Sigmoid colon (tissue), 7 donors: ENCODE data around the gene RRBP1. TPM values are rescaled to one million over a fixed set of nuclear protein-coding genes. Genes with fewer than 3 reads are reported as not detected.

ENCODE experiments used
- DNase-seq: peaks from one replicate; pipeline ENCODE4 v3.0.0-alpha.2; 2019
- H3K27ac ChIP-seq, 4 donors: fragments of 200-600 bp; sonication (generic); one replicate each; pipeline ENCODE4 v1.5.1; 2016 to 2019; ENCODE audit warnings: mild to moderate bottlenecking in 1 of 4
- H3K27me3 ChIP-seq, 3 donors: fragments of 200-600 bp; sonication (generic); one replicate each; pipeline ENCODE4 v1.5.1; 2019; ENCODE audit warnings: mild to moderate bottlenecking in 1 of 3
- H3K36me3 ChIP-seq, 4 donors: fragments of 200-600 bp; sonication (generic); one replicate each; pipeline ENCODE4 v1.5.1; 2016 to 2019
- H3K4me1 ChIP-seq, 4 donors: fragments of 200-600 bp; sonication (generic); one replicate each; pipeline ENCODE4 v1.5.1; 2017 to 2019
- H3K4me3 ChIP-seq, 4 donors: fragments of 200-600 bp; sonication (generic); one replicate each; pipeline ENCODE4 v1.5.1; 2017 to 2019; ENCODE audit warnings: mild to moderate bottlenecking in 2 of 4, moderate library complexity in 1 of 4
- H3K9me3 ChIP-seq, 4 donors: fragments of 200-600 bp in 3 of 4; sonication (generic) in 3 of 4; one replicate each; pipeline versions ENCODE4 v1.5.1 to v1.6.1; 2013 to 2019
- EP300 ChIP-seq, 4 donors: sonication (generic); formaldehyde crosslinking; IDR thresholded peaks; one replicate each; pipeline ENCODE4 v1.6.1; 2017; ENCODE audit warnings: antibody characterized with exemption in 4 of 4
- POLR2A ChIP-seq, 2 donors: fragments of 450-650 bp; IDR thresholded peaks; one replicate each; pipeline ENCODE4 v1.6.1; 2016; ENCODE audit warnings: antibody characterized with exemption in 2 of 2, mild to moderate bottlenecking in 2 of 2, moderate library complexity in 2 of 2
- POLR2AphosphoS5 ChIP-seq, 4 donors: sonication (generic); formaldehyde crosslinking; IDR thresholded peaks; one replicate each; pipeline ENCODE4 v1.6.1; 2017; ENCODE audit warnings: antibody characterized with exemption in 4 of 4
- WGBS, 2 donors: extraction: QIAGEN DNeasy Blood & Tissue Kit; methylation state at CpG; one replicate each; pipeline ENCODE4 v1.1.7; 2013; 5-methylcytosine and 5-hydroxymethylcytosine counted together
- intact Hi-C: fragments of 100-400 bp; cut with DNase I; formaldehyde crosslinking; loops from one replicate; pipeline ENCODE4 v1.15.1; 2023
- polyA plus RNA-seq, 3 donors: library from polyadenylated mRNA; stranded (reverse); fragments of 200-250 nt; gene quantifications; one replicate each; pipeline ENCODE4 v1.2.3, GENCODE V29; 2013
- total RNA-seq, 4 donors: library from RNA; depleted of rRNA; stranded (reverse); fragments of >200 nt; gene quantifications; one replicate each; pipeline ENCODE4 v1.1.0, GENCODE V29; 2016
- TF ChIP-seq, protein P1 (sequence below), 4 experiments: fragments of 450-650 bp in 3 of 4; fragments of 200-600 bp in 1 of 4; IDR thresholded peaks; one replicate each; pipeline ENCODE4 v1.5.1; 2016 to 2019; ENCODE audit warnings: antibody characterized with exemption in 4 of 4, mild to moderate bottlenecking in 3 of 4, moderate library complexity in 2 of 4
- donor health status: healthy with polysubstance abuse.
- donor health status: Bipolar disorder and iron deficiency.
- donor health status: healthy.

Gene RRBP1
- total and polyA plus RNA-seq, 7 donors: 24.6 to 245 (median 35.3) TPM

DNA sequence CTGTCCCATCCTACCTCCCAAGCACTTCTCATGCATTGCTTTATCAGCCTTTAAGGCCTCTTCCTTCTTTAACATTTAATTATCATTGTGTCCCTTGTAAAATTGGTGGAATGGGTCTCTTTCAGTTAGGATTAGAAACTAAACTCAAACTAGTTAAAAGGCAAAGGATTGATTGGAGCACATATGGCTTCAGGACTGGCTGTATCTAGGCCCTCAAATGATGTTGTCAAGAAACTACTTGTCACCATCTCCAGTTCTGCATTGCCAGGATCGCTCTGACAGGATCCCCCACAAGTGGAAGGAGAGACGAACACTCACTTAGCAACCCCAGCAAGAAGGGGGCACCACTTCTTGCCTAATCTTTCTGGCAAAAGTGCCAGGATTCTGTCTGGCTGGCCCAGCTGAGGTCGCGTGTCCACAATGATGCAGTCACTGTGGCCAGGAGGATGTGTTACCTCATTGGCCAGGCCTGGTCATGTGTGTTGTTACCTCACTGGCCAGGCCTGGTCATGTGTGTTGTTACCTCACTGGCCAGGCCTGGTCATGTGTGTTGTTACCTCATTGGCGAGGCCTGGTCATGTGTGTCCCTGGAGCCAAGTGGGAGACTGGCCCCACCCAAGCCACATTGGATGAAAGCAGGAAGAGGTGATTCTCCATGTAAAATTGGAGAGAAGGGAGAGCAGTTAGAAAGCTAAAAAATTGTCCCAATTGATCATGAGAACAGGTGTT lies 22.7 kb upstream of the RRBP1 start:
- H3K4me1 ChIP-seq: no peaks in the 10 kb centered on the region
- TF ChIP-seq POLR2AphosphoS5 (IDR thresholded peaks at IDR 0.05) (no peak), EP300 (IDR thresholded peaks at IDR 0.05) (no peak)

DNA sequence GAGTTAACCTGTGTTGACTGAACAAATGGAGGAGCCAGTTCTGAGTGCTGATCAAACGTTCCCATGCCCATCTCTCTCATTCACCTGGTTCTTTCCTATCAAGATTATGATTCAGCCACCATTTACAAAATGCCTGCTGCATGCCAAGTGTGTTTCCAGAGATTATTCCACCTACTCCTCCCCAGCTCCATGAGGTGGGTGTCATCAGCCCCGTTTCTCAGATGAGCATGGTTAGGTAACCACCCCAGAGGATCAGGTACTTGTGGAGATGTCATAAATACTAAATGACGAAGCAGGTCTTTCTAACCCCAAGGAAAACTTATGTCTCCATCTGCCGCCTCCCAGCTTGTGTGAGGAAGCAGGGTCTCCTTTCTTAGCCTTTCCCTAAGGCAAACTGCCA lies 19.8 kb upstream of the RRBP1 start:
- Histone ChIP-seq H3K36me3 (no peaks in the 10 kb centered on the region), H3K27me3 (no peaks in the 10 kb centered on the region), H3K27ac (no peak overlapping the region), H3K4me1 (no peaks in the 10 kb centered on the region), H3K4me3 (no peak overlapping the region), H3K9me3 (no peaks in the 10 kb centered on the region)
- WGBS, 2 donors: 84 to 88% methylated on average over 4 of the region's 4 CpGs
- TF ChIP-seq POLR2A (IDR thresholded peaks at IDR 0.05) (no peak), POLR2AphosphoS5 (IDR thresholded peaks at IDR 0.05) (no peak), EP300 (IDR thresholded peaks at IDR 0.05) (no peak)
- TF ChIP-seq, protein P1, sequence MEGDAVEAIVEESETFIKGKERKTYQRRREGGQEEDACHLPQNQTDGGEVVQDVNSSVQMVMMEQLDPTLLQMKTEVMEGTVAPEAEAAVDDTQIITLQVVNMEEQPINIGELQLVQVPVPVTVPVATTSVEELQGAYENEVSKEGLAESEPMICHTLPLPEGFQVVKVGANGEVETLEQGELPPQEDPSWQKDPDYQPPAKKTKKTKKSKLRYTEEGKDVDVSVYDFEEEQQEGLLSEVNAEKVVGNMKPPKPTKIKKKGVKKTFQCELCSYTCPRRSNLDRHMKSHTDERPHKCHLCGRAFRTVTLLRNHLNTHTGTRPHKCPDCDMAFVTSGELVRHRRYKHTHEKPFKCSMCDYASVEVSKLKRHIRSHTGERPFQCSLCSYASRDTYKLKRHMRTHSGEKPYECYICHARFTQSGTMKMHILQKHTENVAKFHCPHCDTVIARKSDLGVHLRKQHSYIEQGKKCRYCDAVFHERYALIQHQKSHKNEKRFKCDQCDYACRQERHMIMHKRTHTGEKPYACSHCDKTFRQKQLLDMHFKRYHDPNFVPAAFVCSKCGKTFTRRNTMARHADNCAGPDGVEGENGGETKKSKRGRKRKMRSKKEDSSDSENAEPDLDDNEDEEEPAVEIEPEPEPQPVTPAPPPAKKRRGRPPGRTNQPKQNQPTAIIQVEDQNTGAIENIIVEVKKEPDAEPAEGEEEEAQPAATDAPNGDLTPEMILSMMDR (IDR thresholded peaks at IDR 0.05): no peak
- DNase-seq: no peak
- intact Hi-C loops: no loop called here

More for the DNA sequence above, 22.7 kb upstream of the RRBP1 start:
- no peaks in the 10 kb centered on the region for H3K27me3 ChIP-seq
- H3K4me3 ChIP-seq: no peak overlapping the region
- 99% methylated on average over 5 of the region's 5 CpGs for WGBS, 2 donors
- no peak overlapping the region for H3K27ac ChIP-seq
- H3K9me3 ChIP-seq: no peaks in the 10 kb centered on the region
- no peak for DNase-seq
- intact Hi-C loops: no loop called here
- H3K36me3 ChIP-seq: no peaks in the 10 kb centered on the region

DNA sequence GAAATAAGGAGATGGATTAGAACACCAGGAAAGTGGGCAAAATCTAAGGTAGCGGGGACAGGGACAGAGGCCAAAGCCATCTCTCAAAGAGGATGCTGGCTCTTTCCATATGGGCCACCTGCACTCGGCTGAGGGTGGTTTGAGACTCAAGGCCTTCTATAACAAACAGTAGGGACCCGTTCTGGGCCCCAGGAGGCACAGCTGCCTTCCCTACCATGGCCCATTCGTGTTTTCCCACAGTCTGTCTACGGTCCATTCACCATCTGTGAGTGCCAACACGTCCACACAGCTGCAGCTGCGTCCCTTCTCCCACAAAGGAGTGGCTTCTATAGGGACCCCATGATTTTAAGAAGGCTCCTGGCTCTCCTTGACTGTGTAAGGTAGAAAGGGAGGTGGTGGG lies 18.6 kb upstream of the RRBP1 start:
- no peaks in the 10 kb centered on the region for H3K27me3 ChIP-seq
- H3K36me3 ChIP-seq: no peaks in the 10 kb centered on the region
- intact Hi-C loops: no loop called here
- H3K4me3 ChIP-seq: no peak overlapping the region
- TF ChIP-seq POLR2A (IDR thresholded peaks at IDR 0.05) (no peak), EP300 (IDR thresholded peaks at IDR 0.05) (no peak), POLR2AphosphoS5 (IDR thresholded peaks at IDR 0.05) (no peak)
- TF ChIP-seq, protein P1 (IDR thresholded peaks at IDR 0.05): no peak
- H3K9me3 ChIP-seq: peaks cover 0 to 3% (median 0%) of the 10 kb centered on the region in 4 donors
- H3K4me1 ChIP-seq: no peaks in the 10 kb centered on the region
- 90 to 94% methylated on average over 7 of the region's 7 CpGs for WGBS, 2 donors
- no peak for DNase-seq
- no peak overlapping the region for H3K27ac ChIP-seq

DNA sequence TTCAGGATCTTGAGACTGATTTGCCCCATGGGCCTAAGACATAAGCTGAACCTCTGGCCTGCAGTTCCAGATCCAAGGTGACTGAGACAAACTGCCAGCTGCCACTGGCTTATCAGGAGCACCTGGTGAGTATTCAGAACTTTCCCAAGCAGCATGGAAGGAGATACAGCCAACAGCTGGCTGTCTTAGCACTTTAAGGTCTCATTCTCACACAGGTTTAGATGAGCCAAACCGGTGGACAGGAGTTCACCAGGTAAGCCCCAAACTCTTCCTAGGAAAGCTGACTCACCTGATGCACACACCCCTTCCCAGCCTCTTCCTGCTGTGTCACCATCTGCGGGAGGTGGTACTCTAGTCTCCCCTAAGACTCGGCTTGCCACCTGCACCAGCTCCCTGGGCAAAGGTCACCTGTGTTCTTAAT lies 17.9 kb upstream of the RRBP1 start, which contains the start of gene BANF2:
BANF2 (plus strand) TSS at position 36 of the 421 bp plus-strand sequence. CDS start 25,060 bp downstream, outside the sequence.
- no peak within 1 kb of the TSS for H3K4me3 ChIP-seq
- H3K4me1 ChIP-seq: no peaks in the 10 kb centered on the region
- intact Hi-C loops: no loop called here
- 14 to 70% methylated on average over 3 of the region's 3 CpGs for WGBS, 2 donors
- H3K27ac ChIP-seq: no peak within 1 kb of the TSS
- no peak for TF ChIP-seq POLR2AphosphoS5 (IDR thresholded peaks at IDR 0.05)
- TF ChIP-seq, protein P1 (IDR thresholded peaks at IDR 0.05): no peak
- TF ChIP-seq POLR2A (IDR thresholded peaks at IDR 0.05): no peak
- TF ChIP-seq EP300 (IDR thresholded peaks at IDR 0.05): no peak
- no peaks in the 10 kb centered on the region for H3K36me3 ChIP-seq
- H3K27me3 ChIP-seq: no peaks in the 10 kb centered on the region
- DNase-seq: no peak
- H3K9me3 ChIP-seq: peaks cover 0 to 3% (median 0%) of the 10 kb centered on the region in 4 donors

DNA sequence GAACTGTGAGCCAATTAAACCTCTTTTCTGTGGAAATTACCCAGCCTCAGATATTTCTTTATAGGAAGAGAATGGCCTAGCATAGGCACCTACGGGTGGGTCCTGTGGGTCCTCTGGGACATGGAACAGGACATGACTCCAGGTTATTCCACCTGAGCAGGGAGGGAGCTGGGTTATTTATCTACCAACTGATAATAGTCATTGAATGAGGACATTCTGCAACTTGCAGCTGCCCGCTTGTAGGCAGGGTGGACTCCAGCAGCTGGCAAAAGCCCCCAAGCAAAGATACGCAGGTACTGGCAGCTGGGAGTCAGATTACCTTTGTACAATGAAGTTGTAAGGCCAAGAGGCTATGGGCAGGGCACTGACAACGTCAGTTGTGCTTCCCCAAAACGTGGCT lies 16.3 kb upstream of the RRBP1 start:
- intact Hi-C loops: no loop called here
- Histone ChIP-seq H3K27ac (no peak overlapping the region), H3K4me3 (no peak overlapping the region), H3K4me1 (peaks cover 0 to 6% (median 1%) of the 10 kb centered on the region in 4 donors), H3K9me3 (peaks cover 0 to 3% (median 0%) of the 10 kb centered on the region in 4 donors), H3K36me3 (no peaks in the 10 kb centered on the region), H3K27me3 (no peaks in the 10 kb centered on the region)
- DNase-seq: no peak
- TF ChIP-seq, protein P1 (IDR thresholded peaks at IDR 0.05): no peak
- no peak for TF ChIP-seq EP300 (IDR thresholded peaks at IDR 0.05)
- TF ChIP-seq POLR2AphosphoS5 (IDR thresholded peaks at IDR 0.05): no peak
- TF ChIP-seq POLR2A (IDR thresholded peaks at IDR 0.05): no peak
- WGBS, 2 donors: 51 to 60% methylated on average over 5 of the region's 5 CpGs
